Measurements from ENCODE around the gene ARHGDIA.
"Not testable (repeated sequence)": the region's sequence is repeated elsewhere in the genome, so short reads cannot be mapped to it uniquely, and the experiment has no call there.

Gene ARHGDIA

DNA sequence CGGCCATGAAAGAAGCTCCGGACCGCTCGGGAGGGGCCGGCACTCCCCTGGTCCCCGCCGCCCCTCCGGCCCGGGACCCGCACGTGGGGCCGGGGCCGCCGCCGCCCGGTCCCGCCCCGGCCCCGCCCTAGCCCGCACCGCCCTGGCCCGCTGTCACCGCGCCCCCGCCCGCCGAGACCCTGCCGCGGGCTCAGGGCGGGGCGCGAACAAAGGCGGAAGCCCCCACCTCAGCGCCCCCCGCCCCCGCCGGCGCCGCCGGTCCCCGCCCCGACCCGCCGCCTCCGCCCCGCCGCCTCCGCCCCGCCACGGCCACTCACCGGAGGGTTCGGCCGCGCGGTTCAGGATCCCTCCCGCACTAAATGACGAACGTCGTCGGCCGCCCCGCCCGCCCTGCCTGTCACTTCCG, at the start of gene ARHGDIA:
Gene ARHGDIA, minus strand, starts transcription at position 357 of the 406 bp plus-strand sequence. CDS start 1,407 bp downstream, outside the sequence.
- no peak for DNase-seq

DNA sequence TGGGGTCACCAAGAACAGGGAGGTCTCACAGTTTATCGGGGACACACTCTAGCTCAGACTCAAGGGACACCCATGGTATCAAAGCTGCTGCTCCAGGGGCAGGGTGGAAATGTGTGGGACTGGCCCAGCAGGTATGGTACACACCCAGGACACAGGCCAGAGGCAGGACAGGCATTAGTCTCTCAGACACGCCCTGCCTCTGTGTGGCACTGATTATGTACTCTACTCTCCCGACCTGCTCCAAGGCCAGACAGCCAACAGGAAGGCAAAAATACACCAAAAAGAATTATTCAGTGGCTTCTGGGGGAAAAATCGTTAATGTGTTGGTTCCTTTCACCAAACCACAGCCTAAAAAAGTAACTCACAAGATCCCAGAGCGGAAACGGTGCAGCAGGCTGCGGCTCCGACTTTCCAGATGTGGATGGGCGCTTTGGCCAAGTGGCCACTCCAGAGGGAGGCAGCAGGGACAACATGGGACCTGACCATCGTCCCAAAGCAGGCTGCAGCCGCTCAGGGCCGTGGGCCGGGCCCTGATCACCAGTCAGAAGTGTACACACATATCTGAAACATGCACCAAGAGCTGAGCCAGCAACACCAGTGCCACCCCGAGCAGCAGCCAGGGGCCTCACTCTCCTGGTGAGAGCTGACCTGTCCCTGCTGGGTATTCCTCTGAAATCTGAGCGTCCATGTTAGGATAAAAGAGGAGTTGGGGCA, 47.9 kb upstream of the ARHGDIA start:
- DNase-seq: no peak

- not testable (repeated sequence) for DNase-seq
These were observed 47.2 kb upstream of the ARHGDIA start for GRCh38 chr17:81918333-81918669.

DNA sequence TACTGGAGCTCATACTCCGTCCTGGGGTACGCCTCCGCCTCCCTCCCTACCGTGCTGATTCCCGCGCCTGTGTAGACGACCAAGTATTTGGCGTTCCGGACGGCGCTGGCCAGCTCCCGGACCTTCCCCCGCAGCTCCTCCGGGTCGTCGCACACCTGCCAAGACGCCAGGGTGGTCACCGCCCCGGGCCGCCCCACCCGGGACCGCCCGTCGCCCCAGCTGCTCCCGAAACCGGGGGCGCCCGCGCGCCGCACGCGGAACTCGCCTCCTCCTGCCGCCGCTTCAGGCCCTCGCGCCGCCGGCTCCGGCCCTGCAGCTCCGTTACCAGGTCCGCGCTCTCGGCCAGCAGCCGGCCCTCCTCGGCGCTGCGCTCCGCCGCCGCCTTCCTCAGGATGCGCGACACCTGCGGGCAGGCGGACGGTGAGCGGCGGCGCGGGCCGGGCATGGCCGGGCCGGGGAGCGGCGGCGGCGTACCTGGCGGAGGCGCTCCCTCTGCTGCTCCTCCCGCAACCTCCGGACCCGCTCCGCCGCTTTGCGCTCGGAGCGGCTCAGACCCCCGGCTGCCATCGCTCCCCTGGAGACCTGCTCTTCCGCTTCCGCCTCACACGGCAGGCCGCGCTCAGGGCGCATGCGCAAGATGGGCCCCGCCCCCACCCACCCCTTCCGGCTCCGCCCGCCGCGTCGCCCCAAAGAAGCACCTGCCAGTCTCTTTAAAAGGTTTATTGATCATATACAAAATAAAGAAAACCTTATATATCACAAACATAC, 46.6 kb upstream of the ARHGDIA start, which contains the start of gene SIRT7:
Gene SIRT7, minus strand, starts transcription at position 612 of the 768 bp plus-strand sequence. Its CDS starts 45 bp downstream, at position 567.
- DNase-seq: peak; percentile 82

DNA sequence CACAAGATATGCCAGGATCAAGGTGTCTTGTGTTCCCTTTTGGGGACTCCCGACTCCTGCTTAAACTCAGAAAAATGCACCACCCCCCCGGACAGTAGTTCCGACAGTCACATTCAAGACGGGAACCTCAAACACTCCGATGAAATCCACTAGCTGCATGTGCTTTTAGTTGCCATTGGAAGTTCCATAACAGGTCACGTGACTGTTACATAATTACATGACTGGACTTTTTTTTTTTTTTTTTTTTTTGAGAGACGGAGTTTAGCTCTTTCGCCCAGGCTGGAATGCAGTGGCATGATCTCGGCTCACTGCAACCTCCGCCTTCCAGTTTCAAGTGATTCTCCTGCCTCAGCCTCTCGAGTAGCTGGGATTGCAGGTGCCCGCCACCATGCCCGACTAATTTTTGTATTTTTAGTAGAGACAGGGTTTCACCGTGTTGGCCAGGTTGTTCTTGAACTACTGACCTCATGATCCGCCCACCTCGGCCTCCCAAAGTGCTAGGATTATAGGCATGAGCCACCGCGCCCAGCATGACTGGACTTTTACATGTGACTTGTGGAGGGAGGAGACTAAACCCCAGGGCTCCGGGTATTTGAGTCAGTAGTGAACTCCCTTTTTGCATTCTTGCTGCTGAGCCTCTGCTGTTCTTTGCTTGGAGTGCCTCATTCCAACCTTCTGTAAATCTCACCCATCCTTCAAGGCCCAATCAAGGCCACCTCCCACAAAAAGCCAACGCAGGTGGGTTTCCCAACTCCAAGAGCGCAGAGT, 45.3 kb upstream of the ARHGDIA start:
- DNase-seq: no peak

GRCh38 chr17:81915331-81915730, 44.2 kb upstream of the ARHGDIA start:
- no peak for DNase-seq

DNA sequence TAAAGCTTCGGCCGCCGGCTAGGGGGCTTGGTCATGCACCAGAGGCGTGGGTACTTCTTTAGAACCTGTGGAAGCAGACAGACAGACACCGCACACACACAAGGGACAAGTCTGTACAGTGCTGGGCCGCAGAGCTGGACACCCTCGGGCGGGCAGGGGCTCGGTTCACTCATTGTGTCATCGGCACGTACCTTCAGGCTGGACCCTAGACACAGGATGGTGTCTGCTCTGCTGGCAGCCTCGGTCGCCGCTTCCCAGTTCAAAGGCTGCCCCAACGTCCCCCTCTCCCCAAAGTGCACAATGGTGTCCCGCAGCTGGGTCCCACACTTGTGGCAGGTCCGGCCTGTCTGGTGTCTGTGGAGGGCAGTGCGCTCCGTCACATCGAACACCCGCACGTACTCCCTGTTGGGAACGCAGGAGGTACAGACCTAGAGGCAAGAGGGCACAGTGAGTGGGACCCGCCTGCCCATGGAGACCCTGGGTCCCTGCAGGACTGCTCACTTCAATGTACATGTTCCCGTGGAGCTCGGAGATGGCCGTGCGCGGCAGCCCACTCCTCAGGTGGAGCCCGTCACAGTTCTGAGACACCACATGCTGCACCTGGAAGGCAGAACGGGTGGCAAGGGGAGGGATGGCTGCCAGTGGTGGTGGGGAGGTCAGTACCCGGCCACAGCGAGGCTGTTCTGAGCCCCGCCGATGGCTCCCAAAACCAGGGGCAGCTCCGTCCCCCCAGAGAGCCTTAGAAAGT, 43.1 kb upstream of the ARHGDIA start:
- DNase-seq: no peak

GRCh38 chr17:81913394-81914102, 42.4 kb upstream of the ARHGDIA start:
- DNase-seq: no peak

DNA sequence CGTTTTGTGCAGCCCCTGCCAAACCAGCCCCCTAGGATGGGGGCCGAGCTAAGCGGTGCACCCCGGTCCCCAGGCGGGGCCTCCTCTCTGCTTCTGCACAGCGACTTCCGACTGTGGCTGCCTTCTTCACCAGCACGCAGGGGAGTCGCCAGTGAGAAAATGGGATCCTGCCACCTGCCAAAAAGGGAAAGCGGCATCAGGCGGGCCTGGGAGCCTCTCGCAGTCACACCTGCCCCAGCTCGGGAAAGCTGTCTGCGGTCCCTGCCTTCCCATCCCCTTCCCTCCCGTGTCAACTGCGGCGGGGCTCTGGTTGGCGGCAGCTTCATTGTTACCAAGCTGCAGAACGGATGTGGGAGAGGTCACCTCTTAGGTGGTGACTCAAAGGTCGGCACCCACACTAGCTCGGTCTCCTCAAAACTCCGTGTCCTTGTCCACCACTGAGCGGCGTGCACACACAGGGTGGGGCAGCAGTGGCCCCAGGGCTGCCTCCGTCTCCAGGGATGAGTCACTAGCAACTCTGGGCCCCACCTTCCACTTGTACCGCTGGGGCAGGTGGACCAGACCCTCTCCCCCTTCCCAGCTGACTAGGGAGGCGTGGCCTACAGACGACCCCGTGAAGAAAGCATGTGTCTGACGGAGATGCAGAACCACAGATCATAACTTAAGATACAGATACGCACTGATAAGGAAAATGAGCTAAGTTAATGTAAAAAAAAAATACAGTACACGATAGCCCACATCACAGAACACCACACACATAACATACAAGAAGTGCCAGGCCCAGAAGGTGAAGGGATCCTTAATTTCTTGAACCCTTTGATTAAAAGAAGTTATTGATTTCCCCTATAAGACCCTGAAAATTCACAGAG, 41.5 kb upstream of the ARHGDIA start:
- DNase-seq: no peak

DNA sequence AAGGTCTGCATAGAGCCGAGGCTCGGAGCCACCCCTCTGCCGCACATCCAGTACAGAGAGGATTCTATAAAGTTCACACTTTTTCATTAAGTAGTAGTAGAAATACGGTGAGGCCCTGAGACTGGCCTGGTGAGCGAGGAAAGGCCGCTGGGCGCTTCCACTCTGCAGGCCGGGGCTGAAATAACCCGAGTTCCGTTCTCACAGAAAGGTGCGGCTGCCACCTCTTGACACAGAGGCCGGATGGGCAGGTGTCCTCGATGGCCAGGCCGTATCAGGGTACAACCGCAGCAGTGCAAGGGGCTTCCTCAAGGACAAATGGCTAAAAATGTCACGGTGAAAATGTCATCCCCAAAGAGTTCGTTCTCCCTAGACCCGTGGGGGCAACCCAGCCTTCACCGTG, 40.8 kb upstream of the ARHGDIA start:
- DNase-seq: no peak

- DNase-seq: peak; percentile 93
These were observed 40.3 kb upstream of the ARHGDIA start, which contains the start of gene PCYT2 for GRCh38 chr17:81911277-81911961. PCYT2 (minus strand) TSS chr17:81911399; CDS start chr17:81911355, 44 bp downstream.

- no peak for DNase-seq
These were observed 39.7 kb upstream of the ARHGDIA start for GRCh38 chr17:81910840-81911276.

GRCh38 chr17:81909966-81910839, 39.1 kb upstream of the ARHGDIA start:
- DNase-seq: no peak

GRCh38 chr17:81909231-81909630, 38.1 kb upstream of the ARHGDIA start:
- no peak for DNase-seq

GRCh38 chr17:81908793-81909192, 37.7 kb upstream of the ARHGDIA start:
- DNase-seq: no peak

DNA sequence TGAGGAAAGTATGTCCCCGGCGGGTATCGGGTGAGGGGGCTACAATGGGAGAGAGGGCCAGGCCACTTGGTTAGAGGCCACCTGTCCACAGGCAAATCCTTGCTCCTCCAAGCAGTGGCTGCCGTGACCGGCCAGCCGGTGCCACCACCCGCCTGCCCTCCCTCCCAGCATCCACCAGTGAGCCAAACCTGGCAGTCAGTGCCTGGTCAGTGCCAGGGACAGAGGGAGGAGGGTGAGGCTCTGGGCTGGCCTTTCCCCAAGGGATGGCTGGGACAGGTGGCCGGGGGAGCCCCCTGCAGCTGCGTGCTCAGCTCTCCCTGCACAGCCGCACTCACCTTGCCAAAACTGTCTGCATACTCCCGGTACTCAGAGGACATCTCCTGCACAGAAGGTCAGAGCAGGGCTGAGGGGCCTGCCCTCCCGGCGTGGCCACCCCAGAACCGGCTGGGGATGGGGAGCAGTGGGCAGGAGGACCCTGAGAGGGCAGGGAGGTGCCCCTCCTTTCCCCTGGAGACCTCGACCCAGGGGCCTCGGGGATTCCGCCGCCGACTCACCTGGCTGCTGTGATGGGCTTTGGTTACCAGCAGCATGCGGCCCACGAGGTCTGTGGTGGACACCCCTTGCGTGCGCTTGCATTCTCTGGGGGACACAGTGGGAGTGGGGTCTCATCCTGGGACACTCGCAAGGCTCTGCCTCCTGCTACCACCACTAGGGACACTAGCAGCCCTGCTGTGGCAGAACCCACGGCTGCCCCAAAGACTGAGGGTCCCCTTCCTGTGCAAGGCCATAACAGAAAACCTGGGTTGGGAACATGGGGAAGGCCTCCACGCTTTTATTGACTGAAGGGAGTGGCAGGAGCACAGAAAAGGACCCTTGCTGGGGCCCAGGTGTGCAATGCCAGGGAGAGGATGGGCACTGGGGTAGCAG, 36.3 kb upstream of the ARHGDIA start:
- DNase-seq: no peak

GRCh38 chr17:81906476-81907218, 35.5 kb upstream of the ARHGDIA start:
- DNase-seq: no peak
